Stimulated activated CD4-positive, alpha-beta T cell treated with anti-CD3 and anti-CD28 coated beads, Interleukin-12 subunit alpha, Interleukin-12 subunit beta, amount 100 ng/mL, for 48 hours (primary cell): ENCODE results near the gene SEPHS2.

ENCODE experiments used
- DNase-seq, 3 donors: peaks; one replicate each; pipeline ENCODE4 v3.0.0-alpha.2; 2020; ENCODE audit warnings: low read depth in 2 of 3, low spot score in 1 of 3

The SEPHS2 gene

GRCh38 chr16:30430428-30430970, 15.2 kb downstream of the SEPHS2 start:
- DNase-seq: no peak

- DNase-seq: peak; percentile 94 to 95 (median 94)
Measured at GRCh38 chr16:30429678-30430427, 15.8 kb downstream of the SEPHS2 start, which contains the start of gene DCTPP1. Gene DCTPP1 (minus strand): TSS chr16:30430030. CDS start chr16:30429980, 50 bp downstream.

GRCh38 chr16:30429418-30429677, 16.3 kb downstream of the SEPHS2 start:
- no peak for DNase-seq

DNA sequence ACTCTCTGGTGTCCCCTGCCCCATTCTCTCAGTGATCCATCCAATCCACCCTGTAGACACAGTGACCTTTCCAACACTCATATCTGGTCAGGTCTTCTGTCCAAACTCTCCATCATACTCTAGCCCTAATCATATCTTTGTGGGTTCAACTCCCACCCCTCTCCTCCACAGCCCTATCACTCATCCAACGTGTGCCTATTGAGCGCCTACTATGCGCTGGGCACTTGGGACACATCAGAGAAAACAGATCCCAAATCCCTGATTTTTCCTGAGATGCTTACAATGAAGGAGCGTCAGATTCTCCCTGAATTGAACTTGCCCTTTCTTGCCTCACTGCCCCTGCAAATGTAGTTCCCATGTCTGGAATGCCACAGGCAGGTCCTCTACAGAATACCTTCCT, 17.6 kb downstream of the SEPHS2 start:
- no peak for DNase-seq

- DNase-seq: no peak
Measured at GRCh38 chr16:30421010-30421409, 24.7 kb downstream of the SEPHS2 start.

DNA sequence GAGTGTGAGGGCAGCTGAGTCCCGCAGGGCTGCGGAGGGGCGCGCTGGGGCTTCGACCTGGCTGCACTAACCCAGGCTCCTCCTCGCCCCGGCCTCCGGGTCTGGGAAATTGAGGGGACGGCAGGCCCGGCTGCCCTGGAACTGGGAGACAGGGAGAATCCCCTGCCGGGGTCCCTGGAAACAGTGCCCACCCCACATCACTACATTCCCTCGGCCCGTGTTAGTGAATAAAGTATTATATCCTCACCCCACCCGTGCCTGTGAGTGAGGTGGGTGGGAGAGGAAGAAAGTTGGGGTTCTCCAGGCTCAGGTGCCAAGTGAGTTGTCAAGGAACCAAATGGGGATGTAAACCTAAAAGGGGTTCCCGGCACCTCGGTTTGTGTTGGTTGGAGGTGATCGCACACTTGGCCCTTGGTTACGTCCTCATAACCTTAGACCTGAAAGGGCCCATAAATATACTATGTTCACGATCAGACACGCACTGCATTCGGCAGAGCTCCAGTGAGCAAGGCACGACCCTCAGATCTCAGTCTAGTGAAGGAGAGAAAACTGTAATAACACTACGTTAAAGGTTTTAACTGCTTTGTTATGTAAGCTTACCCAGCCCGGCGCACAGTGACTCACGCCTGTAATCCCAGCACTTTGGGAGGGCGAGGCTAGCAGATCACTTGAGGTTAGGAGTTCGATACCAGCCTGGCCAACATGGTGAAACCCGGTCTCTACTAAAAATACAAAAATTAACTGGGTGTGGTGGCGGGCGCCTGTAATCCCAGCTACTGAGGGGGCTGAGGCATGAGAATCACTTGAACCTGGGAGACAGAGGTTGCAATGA, 27.1 kb downstream of the SEPHS2 start:
- no peak for DNase-seq

DNA sequence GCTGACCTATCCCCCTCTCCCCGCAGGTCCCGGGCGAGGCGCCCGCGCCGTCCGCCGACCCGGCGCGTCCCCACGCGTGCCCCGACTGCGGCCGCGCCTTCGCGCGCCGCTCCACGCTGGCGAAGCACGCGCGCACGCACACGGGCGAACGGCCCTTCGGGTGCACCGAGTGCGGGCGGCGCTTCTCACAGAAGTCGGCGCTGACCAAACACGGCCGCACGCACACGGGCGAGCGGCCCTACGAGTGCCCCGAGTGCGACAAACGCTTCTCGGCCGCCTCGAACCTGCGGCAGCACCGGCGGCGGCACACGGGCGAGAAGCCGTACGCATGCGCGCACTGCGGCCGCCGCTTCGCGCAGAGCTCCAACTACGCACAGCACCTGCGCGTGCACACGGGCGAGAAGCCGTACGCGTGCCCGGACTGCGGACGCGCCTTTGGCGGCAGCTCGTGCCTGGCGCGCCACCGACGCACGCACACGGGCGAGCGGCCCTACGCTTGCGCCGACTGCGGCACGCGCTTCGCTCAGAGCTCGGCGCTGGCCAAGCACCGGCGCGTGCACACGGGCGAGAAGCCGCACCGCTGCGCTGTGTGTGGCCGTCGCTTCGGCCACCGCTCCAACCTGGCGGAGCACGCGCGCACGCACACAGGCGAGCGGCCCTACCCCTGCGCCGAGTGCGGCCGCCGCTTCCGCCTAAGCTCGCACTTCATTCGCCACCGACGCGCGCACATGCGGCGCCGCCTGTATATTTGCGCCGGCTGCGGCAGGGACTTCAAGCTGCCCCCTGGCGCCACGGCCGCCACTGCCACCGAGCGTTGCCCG, 27.9 kb downstream of the SEPHS2 start:
- DNase-seq: peak; percentile 54 to 85 (median 84)

DNA sequence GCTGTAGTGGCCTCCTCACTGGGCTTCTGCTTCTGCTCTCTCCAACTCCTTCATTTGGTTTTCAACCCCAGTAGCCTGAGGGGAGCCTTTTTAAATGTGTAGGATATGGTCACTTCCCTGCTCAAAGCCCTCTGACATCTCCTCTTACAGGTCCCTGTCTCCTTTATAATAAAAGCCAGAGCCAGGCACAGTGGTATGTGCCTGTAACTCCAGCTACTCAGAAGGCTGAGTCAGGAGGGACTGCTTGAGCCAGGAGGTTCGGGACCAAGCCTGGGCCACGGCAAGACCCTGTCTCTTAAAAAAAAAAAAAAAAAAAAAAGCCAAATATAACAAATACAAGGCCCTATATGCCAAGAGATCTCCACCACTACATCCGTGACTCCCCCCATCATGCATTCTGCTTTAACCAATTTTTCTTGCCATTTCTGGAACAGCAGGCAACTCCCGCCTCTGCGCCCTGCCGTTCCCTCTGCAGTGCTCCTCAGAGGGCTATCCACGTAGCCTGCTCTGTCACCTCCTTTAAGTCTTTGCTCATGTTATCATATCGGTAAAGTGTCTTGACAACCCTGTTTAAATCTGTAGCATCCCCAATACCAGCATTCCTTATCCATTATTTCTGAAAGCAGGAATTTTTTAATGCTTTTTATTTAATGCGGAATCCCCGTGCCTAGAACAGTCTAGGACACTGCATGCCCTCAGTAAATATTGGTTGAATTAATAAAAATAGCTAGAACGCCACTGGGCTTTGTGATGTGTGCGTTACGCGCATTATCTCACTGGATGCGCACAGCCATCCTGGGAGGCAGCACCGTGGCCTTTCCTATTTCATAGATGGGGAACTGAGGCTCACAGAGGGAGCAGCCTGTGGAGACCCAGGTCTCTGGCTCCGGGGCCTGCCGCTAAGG, 28.8 kb downstream of the SEPHS2 start:
- DNase-seq: no peak

DNA sequence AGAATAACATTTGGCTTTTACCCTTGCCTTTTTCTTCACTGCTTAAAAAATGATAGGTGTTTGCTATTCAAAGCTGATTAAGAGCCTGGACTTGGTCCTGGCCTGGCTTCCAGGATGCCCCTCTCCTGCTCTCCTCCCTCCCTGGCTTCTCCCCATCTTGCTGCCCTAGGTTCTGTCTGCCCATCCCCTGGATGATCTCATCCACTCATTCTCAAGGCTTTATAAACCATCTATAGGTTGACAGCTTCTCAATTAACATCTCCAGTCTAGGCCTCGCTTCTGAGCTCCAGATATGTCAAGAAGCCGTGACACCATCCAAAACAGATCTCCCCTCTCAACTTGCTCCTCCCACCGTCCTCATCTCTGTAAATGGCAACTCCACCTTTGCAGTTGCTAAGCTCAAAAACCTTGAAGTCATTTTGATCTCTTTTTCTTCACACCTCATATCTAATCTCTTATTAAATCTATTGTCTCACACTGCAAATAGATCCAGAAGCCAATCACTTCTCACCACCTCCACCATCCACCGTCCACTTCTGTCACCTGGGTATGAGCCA, 29.5 kb downstream of the SEPHS2 start:
- DNase-seq: no peak

GRCh38 chr16:30414159-30414558, 31.5 kb downstream of the SEPHS2 start:
- DNase-seq: no peak

GRCh38 chr16:30413112-30413806, 32.4 kb downstream of the SEPHS2 start:
- DNase-seq: no peak

GRCh38 chr16:30409125-30410060, 36.3 kb downstream of the SEPHS2 start:
- peak; percentile 82 to 95 (median 91) for DNase-seq

- no peak for DNase-seq
Measured at GRCh38 chr16:30407804-30408534, 37.7 kb downstream of the SEPHS2 start.

DNA sequence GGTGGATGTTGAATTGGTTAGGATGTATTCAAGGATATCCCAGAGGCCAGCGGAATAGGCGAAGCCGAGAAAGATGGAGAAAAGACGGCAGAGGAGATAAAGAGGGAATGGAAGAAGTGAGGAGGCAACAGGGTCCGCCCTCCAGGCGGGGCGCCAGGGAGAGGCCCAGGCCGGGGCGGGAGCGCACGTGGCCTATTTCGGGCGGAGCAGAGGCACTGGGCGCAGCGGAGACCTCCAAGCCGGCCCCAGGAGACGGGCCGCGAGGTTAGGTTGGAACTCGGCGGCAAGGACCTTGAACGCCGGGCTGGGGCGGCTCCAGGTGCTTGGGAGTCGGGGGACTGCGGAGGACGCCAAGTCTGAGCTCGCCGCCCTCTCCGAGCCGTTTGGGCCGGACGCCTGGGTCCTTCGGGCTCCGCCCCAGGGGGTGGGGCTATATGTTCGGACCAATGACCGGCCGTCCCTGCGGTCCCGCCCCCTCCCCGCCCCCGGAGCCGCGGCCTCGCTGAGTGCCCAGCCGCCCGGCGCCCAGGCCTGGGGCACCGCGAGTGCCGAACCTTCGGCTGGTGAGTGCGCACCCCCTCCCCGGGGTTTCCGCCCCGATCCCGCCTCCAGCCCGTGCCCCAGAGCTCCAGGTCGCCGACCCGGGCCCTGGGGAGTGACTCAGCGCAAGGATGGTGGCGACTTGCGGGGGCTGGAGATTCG, 38.4 kb downstream of the SEPHS2 start, which contains the start of gene ZNF771:
TSS of gene ZNF771 (plus strand) at position 505 of the 702 bp plus-strand sequence. CDS start 448 bp downstream, outside the sequence.
- DNase-seq: peak; percentile 82 to 95 (median 91)

DNA sequence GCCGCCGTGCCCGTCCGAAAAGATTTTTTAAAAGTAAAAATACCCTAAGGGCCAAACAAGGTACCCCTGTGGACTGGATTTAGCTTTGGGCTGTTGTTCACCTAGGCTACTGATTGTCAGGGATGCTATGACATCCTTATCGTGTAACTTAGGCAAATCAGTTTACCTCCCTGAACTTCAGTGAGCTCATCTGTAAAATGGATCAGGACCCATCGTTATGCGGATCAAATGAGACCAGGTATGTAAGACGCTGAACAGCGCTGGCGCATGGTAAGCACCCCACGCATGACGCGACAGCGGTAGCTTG, 38.9 kb downstream of the SEPHS2 start:
- no peak for DNase-seq

GRCh38 chr16:30401768-30402425, 43.8 kb downstream of the SEPHS2 start:
- DNase-seq: no peak
